HEK293T (cell line): ENCODE results near the gene ADK.

ENCODE experiments used
- BHLHE40 ChIP-seq: fragments of 450-650 bp; IDR thresholded peaks from 2 replicates; pipeline ENCODE4 v1.6.1; 2016; ENCODE audit warnings: mild to moderate bottlenecking, moderate library complexity, borderline replicate concordance
- ELF4 ChIP-seq: fragments of 450-650 bp; IDR thresholded peaks from 2 replicates; pipeline ENCODE4 v1.6.1; 2017; ENCODE audit warnings: antibody characterized with exemption
- FOXA1 ChIP-seq: fragments of 450-650 bp; IDR thresholded peaks from 2 replicates; pipeline ENCODE4 v1.6.1; 2016; ENCODE audit warnings: mild to moderate bottlenecking
- FOXK2 ChIP-seq: fragments of 450-650 bp; IDR thresholded peaks from 2 replicates; pipeline ENCODE4 v1.6.1; 2016; ENCODE audit warnings: mild to moderate bottlenecking
- FOXM1 ChIP-seq: fragments of 450-650 bp; IDR thresholded peaks from 2 replicates; pipeline ENCODE4 v1.6.1; 2017; ENCODE audit warnings: mild to moderate bottlenecking, borderline replicate concordance
- HDGF ChIP-seq: fragments of 450-650 bp; IDR thresholded peaks from 2 replicates; pipeline ENCODE4 v1.6.1; 2017; ENCODE audit warnings: antibody characterized with exemption, borderline replicate concordance
- L3MBTL2 ChIP-seq: fragments of 450-650 bp; conservative IDR thresholded peaks from 2 replicates; pipeline ENCODE4 v1.6.1; 2016; ENCODE audit warnings: mild to moderate bottlenecking
- NFRKB ChIP-seq: fragments of 450-650 bp; IDR thresholded peaks from 2 replicates; pipeline ENCODE4 v1.6.1; 2016; ENCODE audit warnings: mild to moderate bottlenecking, moderate library complexity
- SP1 ChIP-seq: fragments of 450-650 bp; IDR thresholded peaks from 2 replicates; pipeline ENCODE4 v1.6.1; 2017
- SUZ12 ChIP-seq: fragments of 450-650 bp; IDR thresholded peaks from 2 replicates; pipeline ENCODE4 v1.6.1; 2016; ENCODE audit warnings: mild to moderate bottlenecking
- ZNF384 ChIP-seq: fragments of 450-650 bp; IDR thresholded peaks from 2 replicates; pipeline ENCODE4 v1.6.1; 2016
- TF ChIP-seq, protein P1 (sequence below): fragments of 450-650 bp; IDR thresholded peaks from 2 replicates; pipeline ENCODE4 v1.6.1; 2016

DNA sequence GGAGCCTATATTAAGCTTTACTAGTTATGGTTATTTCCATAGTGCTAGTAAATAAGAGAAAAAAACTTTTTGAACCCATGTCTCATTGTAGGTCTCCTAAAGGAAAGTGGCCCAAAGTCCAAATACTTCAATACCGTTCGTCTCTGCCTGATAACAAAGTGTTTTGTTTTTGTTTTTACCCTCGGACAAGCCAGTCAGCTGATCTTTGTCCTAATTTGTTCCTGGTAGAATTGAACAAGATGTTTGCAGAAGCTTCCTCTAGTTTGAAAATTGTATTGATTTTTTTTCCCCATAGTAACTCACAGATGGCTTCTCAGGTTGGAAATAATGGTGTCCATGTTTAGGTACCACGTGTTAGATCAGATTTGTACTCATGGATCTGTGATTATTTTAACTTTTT is 339.5 kb downstream of the ADK start:
- TF ChIP-seq NFRKB (no peak), SUZ12 (no peak), BHLHE40 (no peak), SP1 (no peak), ELF4 (no peak), FOXM1 (no peak), FOXA1 (no peak), ZNF384 (no peak), FOXK2 (no peak), L3MBTL2 (no peak), HDGF (no peak)
- TF ChIP-seq, protein P1, sequence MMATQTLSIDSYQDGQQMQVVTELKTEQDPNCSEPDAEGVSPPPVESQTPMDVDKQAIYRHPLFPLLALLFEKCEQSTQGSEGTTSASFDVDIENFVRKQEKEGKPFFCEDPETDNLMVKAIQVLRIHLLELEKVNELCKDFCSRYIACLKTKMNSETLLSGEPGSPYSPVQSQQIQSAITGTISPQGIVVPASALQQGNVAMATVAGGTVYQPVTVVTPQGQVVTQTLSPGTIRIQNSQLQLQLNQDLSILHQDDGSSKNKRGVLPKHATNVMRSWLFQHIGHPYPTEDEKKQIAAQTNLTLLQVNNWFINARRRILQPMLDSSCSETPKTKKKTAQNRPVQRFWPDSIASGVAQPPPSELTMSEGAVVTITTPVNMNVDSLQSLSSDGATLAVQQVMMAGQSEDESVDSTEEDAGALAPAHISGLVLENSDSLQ: no peak
